Neural crest cell (in vitro differentiated cells): ENCODE data around the gene GSTP1. TPM values are rescaled to one million over a fixed set of nuclear protein-coding genes. Genes with fewer than 3 reads are reported as not detected.
"Not testable (repeated sequence)": the region's sequence is repeated elsewhere in the genome, so short reads cannot be mapped to it uniquely, and the experiment has no call there.

ENCODE experiments used
- DNase-seq: peaks from one replicate; pipeline ENCODE4 v3.0.0; 2021; ENCODE audit warnings: low read depth, mixed read lengths, low spot score
- H3K27ac Mint-ChIP-seq: one replicate; pipeline ENCODE4 v1.8.0; 2021; ENCODE audit warnings: mild to moderate bottlenecking, mixed read lengths; ENCODE audit not compliant: unreplicated experiment
- H3K27me3 Mint-ChIP-seq: 2 replicates; pipeline ENCODE4 v1.8.0; 2021; ENCODE audit warnings: low read depth, mild to moderate bottlenecking, mixed read lengths
- H3K36me3 Mint-ChIP-seq: 2 replicates; pipeline ENCODE4 v1.8.0; 2021; ENCODE audit warnings: low read depth, mild to moderate bottlenecking, mixed read lengths
- H3K4me1 Mint-ChIP-seq: 2 replicates; pipeline ENCODE4 v1.8.0; 2021; ENCODE audit warnings: mixed read lengths
- H3K4me3 Mint-ChIP-seq: one replicate; pipeline ENCODE4 v1.8.0; 2021; ENCODE audit warnings: mild to moderate bottlenecking, mixed read lengths
- H3K9me3 Mint-ChIP-seq: 2 replicates; pipeline ENCODE4 v1.8.0; 2021; ENCODE audit warnings: mixed read lengths
- total RNA-seq: library from RNA; stranded (reverse); gene quantifications from 2 replicates; pipeline ENCODE4 v1.2.1, GENCODE V29; 2021
- TF ChIP-seq, protein P1 (sequence below): fragments of 200-600 bp; sonication (generic); conservative IDR thresholded peaks from 2 replicates; pipeline ENCODE4 v1.5.0; 2021; ENCODE audit warnings: antibody characterized with exemption, mild to moderate bottlenecking

Gene GSTP1
- total RNA-seq, 1 donor from 2014 or later: 780 TPM

DNA sequence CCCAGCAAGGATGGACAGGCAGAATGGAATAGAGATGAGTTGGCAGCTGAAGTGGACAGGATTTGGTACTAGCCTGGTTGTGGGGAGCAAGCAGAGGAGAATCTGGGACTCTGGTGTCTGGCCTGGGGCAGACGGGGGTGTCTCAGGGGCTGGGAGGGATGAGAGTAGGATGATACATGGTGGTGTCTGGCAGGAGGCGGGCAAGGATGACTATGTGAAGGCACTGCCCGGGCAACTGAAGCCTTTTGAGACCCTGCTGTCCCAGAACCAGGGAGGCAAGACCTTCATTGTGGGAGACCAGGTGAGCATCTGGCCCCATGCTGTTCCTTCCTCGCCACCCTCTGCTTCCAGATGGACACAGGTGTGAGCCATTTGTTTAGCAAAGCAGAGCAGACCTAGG is 2.3 kb downstream of the GSTP1 start:
- no peaks in the 10 kb centered on the region for H3K9me3 Mint-ChIP-seq

DNA sequence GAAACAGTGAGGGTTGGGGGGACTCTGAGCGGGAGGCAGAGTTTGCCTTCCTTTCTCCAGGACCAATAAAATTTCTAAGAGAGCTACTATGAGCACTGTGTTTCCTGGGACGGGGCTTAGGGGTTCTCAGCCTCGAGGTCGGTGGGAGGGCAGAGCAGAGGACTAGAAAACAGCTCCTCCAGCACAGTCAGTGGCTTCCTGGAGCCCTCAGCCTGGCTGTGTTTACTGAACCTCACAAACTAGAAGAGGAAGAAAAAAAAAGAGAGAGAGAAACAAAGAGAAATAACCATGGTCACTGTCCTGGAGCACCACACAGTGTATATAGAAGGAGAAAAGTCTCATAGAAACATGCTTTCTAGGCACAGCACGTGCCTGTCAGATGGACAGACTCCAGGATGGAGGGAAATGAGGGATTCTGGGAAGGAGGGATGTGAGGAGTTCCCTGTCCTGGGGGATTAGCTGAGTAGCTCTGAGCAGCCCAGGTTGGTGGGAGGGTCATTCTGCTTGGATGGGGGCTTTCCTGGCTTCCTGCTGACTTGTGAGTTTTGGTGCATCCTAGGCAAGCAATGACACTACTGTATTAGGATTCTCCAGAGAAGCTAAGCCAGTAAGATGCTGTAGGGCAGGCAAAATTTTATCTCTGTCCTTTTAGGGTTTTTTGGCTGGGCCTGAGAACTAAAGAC is 3.1 kb downstream of the GSTP1 start:
- peaks cover 13% of the 10 kb centered on the region for H3K27me3 Mint-ChIP-seq
- TF ChIP-seq, protein P1, sequence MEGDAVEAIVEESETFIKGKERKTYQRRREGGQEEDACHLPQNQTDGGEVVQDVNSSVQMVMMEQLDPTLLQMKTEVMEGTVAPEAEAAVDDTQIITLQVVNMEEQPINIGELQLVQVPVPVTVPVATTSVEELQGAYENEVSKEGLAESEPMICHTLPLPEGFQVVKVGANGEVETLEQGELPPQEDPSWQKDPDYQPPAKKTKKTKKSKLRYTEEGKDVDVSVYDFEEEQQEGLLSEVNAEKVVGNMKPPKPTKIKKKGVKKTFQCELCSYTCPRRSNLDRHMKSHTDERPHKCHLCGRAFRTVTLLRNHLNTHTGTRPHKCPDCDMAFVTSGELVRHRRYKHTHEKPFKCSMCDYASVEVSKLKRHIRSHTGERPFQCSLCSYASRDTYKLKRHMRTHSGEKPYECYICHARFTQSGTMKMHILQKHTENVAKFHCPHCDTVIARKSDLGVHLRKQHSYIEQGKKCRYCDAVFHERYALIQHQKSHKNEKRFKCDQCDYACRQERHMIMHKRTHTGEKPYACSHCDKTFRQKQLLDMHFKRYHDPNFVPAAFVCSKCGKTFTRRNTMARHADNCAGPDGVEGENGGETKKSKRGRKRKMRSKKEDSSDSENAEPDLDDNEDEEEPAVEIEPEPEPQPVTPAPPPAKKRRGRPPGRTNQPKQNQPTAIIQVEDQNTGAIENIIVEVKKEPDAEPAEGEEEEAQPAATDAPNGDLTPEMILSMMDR: no peak
- H3K36me3 Mint-ChIP-seq: peaks cover 6% of the 10 kb centered on the region
- H3K27ac Mint-ChIP-seq: no peak overlapping the region
- DNase-seq: no peak
- H3K9me3 Mint-ChIP-seq: no peaks in the 10 kb centered on the region
- H3K4me3 Mint-ChIP-seq: peak overlapping the region; percentile 89
- peaks cover 39% of the 10 kb centered on the region for H3K4me1 Mint-ChIP-seq

More for the DNA sequence above, 2.3 kb downstream of the GSTP1 start:
- TF ChIP-seq, protein P1: no peak
- Mint-ChIP-seq H3K4me3 (peak overlapping the region; percentile 89), H3K27me3 (peaks cover 21% of the 10 kb centered on the region), H3K27ac (peak overlapping the region; percentile 47), H3K36me3 (peaks cover 6% of the 10 kb centered on the region), H3K4me1 (peaks cover 47% of the 10 kb centered on the region)
- DNase-seq: no peak

DNA sequence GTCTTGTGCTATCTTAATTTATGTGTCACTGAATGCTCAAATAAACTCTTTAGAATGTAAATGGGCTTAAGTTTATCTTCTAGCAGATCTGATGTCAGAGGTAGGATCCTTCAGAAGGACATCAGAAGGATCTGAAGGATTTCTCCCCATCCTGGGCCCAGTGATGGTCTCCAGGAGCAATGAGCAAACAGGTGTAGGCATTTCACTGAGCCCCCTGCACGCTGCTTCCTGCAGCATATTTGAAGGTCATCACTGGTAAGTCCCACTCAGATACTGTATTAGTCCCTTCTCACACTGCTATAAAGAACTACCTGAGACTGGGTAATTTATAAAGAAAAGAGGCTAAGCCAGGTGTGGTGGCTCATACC is 4.5 kb downstream of the GSTP1 start:
- Mint-ChIP-seq H3K36me3 (peaks cover 6% of the 10 kb centered on the region), H3K4me1 (peaks cover 27% of the 10 kb centered on the region), H3K4me3 (peak overlapping the region; percentile 56), H3K27me3 (peaks cover 2% of the 10 kb centered on the region), H3K27ac (no peak overlapping the region), H3K9me3 (no peaks in the 10 kb centered on the region)
- no peak for DNase-seq
- TF ChIP-seq, protein P1: no peak

DNA sequence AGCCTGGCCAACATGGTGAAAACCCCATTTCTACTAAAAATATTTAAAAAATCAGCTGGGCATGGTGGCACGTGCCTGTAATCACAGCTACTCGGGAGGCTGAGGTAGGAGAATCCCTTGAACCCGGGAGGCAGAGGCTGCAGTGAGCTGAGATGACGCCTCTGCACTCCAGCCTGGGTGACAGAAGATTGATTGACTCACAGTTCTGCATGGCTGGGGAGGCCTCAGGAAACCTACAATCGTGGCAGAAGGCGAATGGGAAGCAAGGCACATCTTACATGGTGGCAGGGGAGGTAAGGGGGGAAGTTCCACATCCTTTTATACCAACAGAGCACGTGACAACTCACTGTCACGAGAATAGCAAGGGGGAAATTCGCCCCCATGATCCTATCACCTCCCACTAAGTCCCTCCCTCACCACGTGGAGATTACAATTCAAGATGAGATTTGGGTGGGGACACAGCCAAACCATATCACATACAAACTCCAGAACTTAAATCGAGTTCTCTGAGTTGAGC is 5.3 kb downstream of the GSTP1 start:
- peaks cover 24% of the 10 kb centered on the region for H3K4me1 Mint-ChIP-seq
- H3K9me3 Mint-ChIP-seq, H3K4me3 Mint-ChIP-seq, H3K27me3 Mint-ChIP-seq, H3K27ac Mint-ChIP-seq, DNase-seq, H3K36me3 Mint-ChIP-seq: not testable (repeated sequence)

DNA sequence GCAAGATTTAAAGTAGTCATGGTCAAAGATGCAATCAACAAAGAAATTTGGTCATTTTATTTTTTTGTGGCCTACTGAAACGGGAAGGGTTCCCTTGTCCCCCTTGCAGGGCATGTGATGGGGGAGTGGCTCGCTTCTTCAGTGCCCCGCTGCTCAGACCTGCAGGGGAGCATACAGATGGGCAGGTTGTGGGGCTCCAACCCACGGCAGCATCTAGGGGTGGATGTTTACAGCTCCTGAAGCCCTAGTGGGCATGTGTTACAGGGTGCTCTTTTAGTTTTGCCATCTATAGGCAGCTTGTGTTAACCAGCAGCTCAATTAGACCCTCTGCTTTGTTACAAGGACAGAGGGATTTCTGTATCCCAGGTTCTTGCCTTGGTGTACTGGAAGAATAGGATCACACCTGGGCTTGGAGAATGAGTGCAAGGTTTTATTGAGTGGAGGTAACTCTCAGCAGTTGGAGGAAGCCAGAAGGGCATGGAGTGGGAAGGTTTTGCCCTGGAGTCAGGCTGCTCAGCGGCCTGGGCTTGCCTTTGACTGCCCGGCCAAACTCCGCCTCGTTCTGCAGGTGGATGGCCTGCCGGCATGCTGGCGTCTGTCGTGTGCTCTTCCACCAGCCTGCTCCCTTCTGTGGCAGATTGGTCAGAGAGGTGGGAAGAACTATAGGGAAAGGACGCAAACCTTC is 9.4 kb downstream of the GSTP1 start:
- peak overlapping the region; percentile 58 for H3K27ac Mint-ChIP-seq

More for the DNA sequence above, 9.4 kb downstream of the GSTP1 start:
- Mint-ChIP-seq H3K9me3 (no peaks in the 10 kb centered on the region), H3K36me3 (peaks cover 2% of the 10 kb centered on the region), H3K4me1 (no peaks in the 10 kb centered on the region), H3K4me3 (peak overlapping the region; percentile 9), H3K27me3 (no peaks in the 10 kb centered on the region)
- no peak for DNase-seq
- TF ChIP-seq, protein P1: no peak
